Thymus (tissue), 11 donors: ENCODE measurements around the gene HMBS. TPM values are rescaled to one million over a fixed set of nuclear protein-coding genes. Genes with fewer than 3 reads are reported as not detected.
"Not testable (repeated sequence)": the region's sequence is repeated elsewhere in the genome, so short reads cannot be mapped to it uniquely, and the experiment has no call there.

Source experiments
- DNase-seq, 9 donors: peaks; one replicate each; pipeline ENCODE4 v3.0.0-alpha.2; 2013; ENCODE audit warnings: low spot score in 9 of 9, low read depth in 6 of 9, missing footprints in 1 of 9
- H3K27ac ChIP-seq, 2 donors: one replicate each; pipeline ENCODE4 v1.5.1; 2013; ENCODE audit warnings: control low read depth in 1 of 2, low read depth in 1 of 2, low read length in 1 of 2, mild to moderate bottlenecking in 1 of 2, moderate library complexity in 1 of 2
- H3K27me3 ChIP-seq, 2 donors: one replicate each; pipeline ENCODE4 v1.5.1; 2013; ENCODE audit warnings: low read length in 1 of 2; ENCODE audit not compliant: control insufficient read depth in 2 of 2, insufficient read depth in 1 of 2
- H3K36me3 ChIP-seq, 2 donors: one replicate each; pipeline ENCODE4 v1.5.1; 2013; ENCODE audit warnings: low read length in 1 of 2, mild to moderate bottlenecking in 1 of 2, moderate library complexity in 1 of 2; ENCODE audit not compliant: control insufficient read depth in 2 of 2, insufficient read depth in 2 of 2
- H3K4me1 ChIP-seq, 2 donors: one replicate each; pipeline ENCODE4 v1.5.1; 2013; ENCODE audit warnings: low read length in 2 of 2; ENCODE audit not compliant: control insufficient read depth in 2 of 2, insufficient read depth in 2 of 2
- H3K4me3 ChIP-seq, 2 donors: one replicate each; pipeline ENCODE4 v1.5.1; 2013; ENCODE audit warnings: low read length in 2 of 2, control low read depth in 1 of 2, mild to moderate bottlenecking in 1 of 2
- H3K9me3 ChIP-seq, 2 donors: one replicate each; pipeline ENCODE4 v1.5.1; 2013; ENCODE audit warnings: low read length in 1 of 2, mild to moderate bottlenecking in 1 of 2; ENCODE audit not compliant: control insufficient read depth in 2 of 2, insufficient read depth in 1 of 2
- WGBS: extraction: QIAGEN DNeasy Blood & Tissue Kit; methylation state at CpG from one replicate; pipeline ENCODE4 v1.1.7; 2013; 5-methylcytosine and 5-hydroxymethylcytosine counted together
- polyA plus RNA-seq: library from polyadenylated mRNA; stranded (reverse); fragments of 200-250 nt; gene quantifications from one replicate; pipeline ENCODE4 v1.2.3, GENCODE V29; 2013
- total RNA-seq: library from RNA; stranded (reverse); fragments of 120-200 nt; gene quantifications from one replicate; pipeline ENCODE4 v1.2.4, GENCODE V29; 2013
- donor health status: healthy.

HMBS gene
- total and polyA plus RNA-seq, 2 donors, result 5.4 to 15.5 TPM

DNA sequence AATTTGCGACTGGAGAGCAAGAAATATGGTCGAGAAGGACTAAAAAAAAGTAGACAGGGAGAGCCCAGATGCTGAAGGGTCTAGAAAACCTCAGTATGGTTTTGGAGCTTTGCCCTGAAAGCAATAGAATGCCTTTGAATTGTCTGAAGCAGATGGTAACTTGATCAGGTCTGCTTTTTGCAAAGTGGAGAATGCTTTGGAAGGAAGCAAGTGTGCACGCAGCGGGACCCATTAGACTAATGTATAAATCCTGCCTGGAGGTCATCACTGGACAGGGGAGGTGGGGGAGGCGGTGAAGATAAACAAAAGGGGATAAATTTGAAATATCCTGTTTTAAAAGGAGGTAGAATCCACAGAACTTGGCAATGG lies 35.9 kb downstream of the HMBS start:
- H3K27ac ChIP-seq, result peak overlapping the region in 1 of 2 donors; percentile 48
- 62% methylated on average over 5 of the region's 5 CpGs for WGBS
- H3K27me3 ChIP-seq, result no peaks in the 10 kb centered on the region
- no peak for DNase-seq
- H3K4me1 ChIP-seq, result peaks cover 18 to 25% of the 10 kb centered on the region in 2 donors
- peak overlapping the region; percentile 32 to 76 for H3K4me3 ChIP-seq
- H3K36me3 ChIP-seq, result peaks cover 30% of the 10 kb centered on the region in 2 donors
- no peaks in the 10 kb centered on the region for H3K9me3 ChIP-seq

DNA sequence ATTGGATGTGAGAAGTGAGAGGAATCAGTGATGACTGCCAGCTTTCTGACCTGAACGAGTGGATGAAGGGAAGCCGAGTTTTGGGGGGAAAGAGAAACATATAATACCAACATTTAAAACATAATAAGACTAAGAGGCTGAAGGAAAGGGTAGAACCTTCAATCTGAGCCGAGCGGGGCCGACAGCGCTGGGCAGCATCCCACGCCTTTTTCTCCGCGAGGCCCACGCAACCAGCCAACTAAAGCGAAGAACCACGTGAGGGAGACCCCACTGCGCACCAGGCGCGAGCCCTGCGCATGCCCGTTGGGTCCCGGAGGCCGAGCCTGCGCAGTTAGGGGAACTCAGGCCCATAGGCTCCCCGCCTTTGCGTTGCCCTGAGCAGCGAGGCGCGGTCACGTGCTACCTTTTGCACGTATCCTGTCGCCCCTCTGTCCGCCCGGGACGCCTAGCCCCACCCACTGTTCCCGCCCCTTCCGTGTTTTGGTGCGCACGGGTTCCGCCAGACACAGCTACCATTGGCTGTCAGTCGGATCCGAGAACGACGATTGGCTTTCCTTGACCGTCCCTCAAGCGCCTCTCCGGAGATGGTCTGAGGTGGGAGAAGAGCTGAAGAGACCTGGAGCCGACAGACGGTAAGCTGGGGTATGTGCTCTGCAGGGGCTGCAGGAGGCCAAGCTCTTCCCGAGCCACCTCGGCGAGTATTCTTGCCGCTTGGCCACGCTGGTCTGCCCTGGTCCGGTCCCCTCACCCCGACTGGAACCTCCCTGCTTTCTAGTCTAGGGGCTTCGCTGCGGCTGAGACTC lies 36.5 kb downstream of the HMBS start, which contains the start of gene HINFP:
Gene HINFP (plus strand): TSS at position 573 of the 803 bp plus-strand sequence. CDS start 5,365 bp downstream, outside the sequence.
- no peaks in the 10 kb centered on the region for H3K27me3 ChIP-seq
- DNase-seq, result peak; percentile 96 to 99 (median 99)
- under 1% methylated on average over 54 of the region's 54 CpGs for WGBS
- H3K9me3 ChIP-seq, result no peaks in the 10 kb centered on the region
- peaks cover 14 to 23% of the 10 kb centered on the region in 2 donors for H3K4me1 ChIP-seq
- H3K4me3 ChIP-seq, result peak within 1 kb of the TSS; percentile 76 to 89
- peak within 1 kb of the TSS; percentile 74 to 89 for H3K27ac ChIP-seq
- peaks cover 26 to 29% of the 10 kb centered on the region in 2 donors for H3K36me3 ChIP-seq

DNA sequence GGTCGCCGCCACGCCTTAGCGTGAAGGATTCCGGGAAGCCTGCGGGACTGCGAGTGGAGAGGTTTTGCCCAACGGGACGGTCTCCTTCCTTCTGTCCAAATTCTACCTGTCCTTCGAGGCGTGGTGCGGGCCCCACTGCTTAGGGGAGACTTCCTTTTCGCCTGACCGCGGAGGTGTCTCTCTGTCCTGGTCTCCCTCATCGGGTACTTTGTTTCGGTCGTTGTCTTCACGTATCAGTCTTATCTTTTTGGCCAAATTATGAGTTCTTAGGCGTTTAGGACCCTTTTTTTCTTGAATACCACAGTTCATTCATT lies 37.1 kb downstream of the HMBS start:
- peaks cover 18 to 27% of the 10 kb centered on the region in 2 donors for H3K4me1 ChIP-seq
- WGBS, result under 1% methylated on average over 20 of the region's 20 CpGs
- DNase-seq, result peak in 1 of 9 donors; percentile 19
- no peaks in the 10 kb centered on the region for H3K27me3 ChIP-seq
- no peaks in the 10 kb centered on the region for H3K9me3 ChIP-seq
- peaks cover 20 to 24% of the 10 kb centered on the region in 2 donors for H3K36me3 ChIP-seq
- peak overlapping the region; percentile 76 to 89 for H3K4me3 ChIP-seq
- H3K27ac ChIP-seq, result peak overlapping the region; percentile 74 to 79

DNA sequence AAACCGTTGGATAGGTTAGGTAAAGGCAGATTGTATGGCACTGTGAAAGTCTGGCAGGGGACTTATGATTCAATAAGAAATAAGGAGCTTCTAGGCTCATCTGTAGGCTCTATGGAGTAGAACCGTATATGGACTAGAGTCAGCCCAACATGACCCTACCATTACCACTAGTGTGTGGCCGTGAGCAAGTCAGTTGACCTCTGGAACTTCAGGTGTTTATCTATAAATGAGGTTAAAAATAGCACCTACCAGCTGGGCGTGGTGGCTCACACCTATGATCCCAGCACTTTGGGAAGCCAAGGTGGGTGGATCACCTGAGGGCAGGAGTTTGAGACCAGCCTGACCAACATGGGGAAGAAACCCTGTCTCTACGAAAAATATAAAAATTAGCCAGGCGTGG lies 41.1 kb downstream of the HMBS start:
- 97% methylated on average over 6 of the region's 6 CpGs for WGBS
- Histone ChIP-seq H3K4me3 (no peak overlapping the region), H3K27ac (no peak overlapping the region), H3K9me3 (no peaks in the 10 kb centered on the region), H3K36me3 (peaks cover 20 to 37% of the 10 kb centered on the region in 2 donors), H3K27me3 (no peaks in the 10 kb centered on the region), H3K4me1 (peaks cover 17 to 25% of the 10 kb centered on the region in 2 donors)
- DNase-seq, result no peak

DNA sequence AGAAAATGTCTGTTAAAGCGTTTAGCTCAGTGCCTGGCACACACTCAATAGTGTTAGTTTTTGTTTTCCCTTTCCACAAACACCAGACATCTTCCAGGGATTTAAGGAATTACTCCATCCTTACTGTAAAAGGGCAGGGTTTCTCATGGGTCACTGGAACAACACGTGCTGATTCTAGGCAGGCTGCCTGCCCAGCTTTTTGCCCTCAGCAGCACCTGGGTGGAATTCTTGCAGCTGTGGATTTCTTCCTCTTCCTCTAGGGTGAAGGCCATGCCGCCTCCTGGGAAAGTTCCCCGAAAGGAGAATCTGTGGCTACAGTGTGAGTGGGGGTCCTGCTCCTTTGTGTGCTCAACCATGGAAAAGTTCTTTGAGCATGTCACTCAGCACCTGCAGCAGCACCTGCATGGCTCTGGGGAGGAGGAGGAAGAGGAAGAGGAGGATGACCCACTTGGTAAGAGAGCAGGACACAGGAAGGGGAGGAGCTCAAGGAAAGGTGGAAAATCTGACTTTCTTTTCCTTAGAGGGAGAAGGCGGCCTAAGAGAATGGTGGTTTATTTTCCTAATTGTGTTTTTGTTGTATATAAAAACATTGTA lies 42.1 kb downstream of the HMBS start:
- no peaks in the 10 kb centered on the region for H3K27me3 ChIP-seq
- 92% methylated on average over 5 of the region's 5 CpGs for WGBS
- H3K27ac ChIP-seq, result peak overlapping the region; percentile 54 to 60
- no peak overlapping the region for H3K4me3 ChIP-seq
- DNase-seq, result peak in 1 of 9 donors; percentile 44
- peaks cover 29 to 47% of the 10 kb centered on the region in 2 donors for H3K36me3 ChIP-seq
- H3K4me1 ChIP-seq, result peaks cover 15 to 22% of the 10 kb centered on the region in 2 donors
- H3K9me3 ChIP-seq, result no peaks in the 10 kb centered on the region

DNA sequence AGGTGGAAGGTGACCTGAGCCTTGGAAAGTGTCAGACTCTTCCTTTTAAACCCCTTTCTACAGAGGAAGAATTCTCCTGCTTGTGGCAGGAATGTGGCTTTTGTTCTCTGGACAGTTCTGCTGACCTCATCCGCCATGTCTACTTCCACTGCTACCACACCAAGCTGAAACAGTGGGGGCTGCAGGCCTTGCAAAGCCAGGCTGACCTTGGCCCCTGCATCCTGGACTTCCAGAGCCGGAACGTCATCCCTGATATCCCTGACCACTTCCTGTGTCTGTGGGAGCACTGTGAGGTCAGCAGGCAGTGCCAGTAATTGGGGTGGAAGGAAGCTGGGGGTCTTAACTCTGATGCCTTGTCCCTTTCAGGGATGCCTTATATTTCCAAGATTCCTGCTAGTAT lies 46.0 kb downstream of the HMBS start:
- no peaks in the 10 kb centered on the region for H3K27me3 ChIP-seq
- peaks cover 44 to 64% of the 10 kb centered on the region in 2 donors for H3K36me3 ChIP-seq
- peaks cover 7 to 11% of the 10 kb centered on the region in 2 donors for H3K4me1 ChIP-seq
- no peak for DNase-seq
- 96% methylated on average over 3 of the region's 3 CpGs for WGBS
- H3K4me3 ChIP-seq, result no peak overlapping the region
- H3K27ac ChIP-seq, result no peak overlapping the region
- no peaks in the 10 kb centered on the region for H3K9me3 ChIP-seq

DNA sequence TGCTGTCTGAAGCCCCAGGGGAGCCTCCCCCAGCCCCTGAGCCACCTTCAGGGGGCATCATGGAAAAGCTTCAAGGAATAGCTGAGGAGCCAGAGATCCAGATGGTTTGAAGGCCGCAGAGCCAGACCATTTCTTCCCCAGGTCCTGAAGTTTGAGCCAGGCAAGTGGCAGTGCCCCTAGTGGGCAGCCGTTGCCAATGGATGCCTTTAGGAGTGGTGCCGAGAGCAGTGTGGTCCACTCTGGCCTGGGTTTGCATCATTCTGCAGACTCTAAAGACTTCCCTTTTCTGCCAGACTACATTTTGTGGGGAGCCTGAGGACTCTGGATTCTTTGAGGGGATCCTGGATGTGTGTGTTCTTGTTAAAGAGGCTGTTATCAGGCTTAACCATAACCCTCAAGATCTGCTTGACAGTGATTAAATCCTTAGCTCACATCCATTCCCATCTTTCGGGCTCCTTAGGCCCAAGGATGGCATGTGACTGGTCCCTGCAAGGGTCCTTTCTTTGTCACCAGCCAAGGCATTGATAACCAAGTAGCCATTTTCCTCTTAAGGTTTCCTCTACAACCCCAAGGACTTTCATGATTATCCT lies 49.8 kb downstream of the HMBS start:
- Histone ChIP-seq H3K27ac (no peak overlapping the region), H3K4me3 (no peak overlapping the region), H3K4me1 (no peaks in the 10 kb centered on the region), H3K9me3 (no peaks in the 10 kb centered on the region), H3K36me3 (peaks cover 44 to 55% of the 10 kb centered on the region in 2 donors), H3K27me3 (peaks cover 0 to 5% of the 10 kb centered on the region in 2 donors)
- DNase-seq, result no peak
- 92% methylated on average over 4 of the region's 4 CpGs for WGBS

DNA sequence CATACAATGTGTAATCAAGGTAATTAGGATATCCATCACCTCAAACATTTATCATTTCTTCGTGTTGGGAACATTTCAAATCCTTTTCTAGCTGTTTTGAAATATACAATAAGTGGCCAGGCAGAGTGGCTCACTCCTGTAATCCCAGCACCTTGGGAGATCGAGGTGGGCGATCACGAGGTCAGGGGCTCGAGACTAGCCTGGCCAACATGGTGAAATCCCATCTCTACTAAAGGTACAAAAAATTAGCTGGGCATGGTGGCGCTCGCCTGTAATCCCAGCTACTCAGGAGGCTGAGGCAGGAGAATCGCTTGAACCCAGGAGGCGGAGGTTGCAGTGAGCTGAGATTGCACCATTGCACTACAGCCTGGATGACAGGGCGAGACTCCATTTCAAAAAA lies 54.6 kb downstream of the HMBS start:
- H3K4me3 ChIP-seq, H3K36me3 ChIP-seq, H3K9me3 ChIP-seq, H3K4me1 ChIP-seq, H3K27ac ChIP-seq, DNase-seq: not testable (repeated sequence)
- WGBS, result 96% methylated on average over 10 of the region's 10 CpGs
- peaks cover 3 to 12% of the 10 kb centered on the region in 2 donors for H3K27me3 ChIP-seq
